Hepatocyte (in vitro differentiated cells): Measurements from ENCODE around the gene JCAD.

Source experiments
- CTCF ChIP-seq: fragments of 200-600 bp; sonication (generic); IDR thresholded peaks from 2 replicates; pipeline ENCODE4 v1.5.1; 2016; ENCODE audit warnings: antibody characterized with exemption, mild to moderate bottlenecking; ENCODE audit not compliant: poor library complexity
- EZH2phosphoT487 ChIP-seq: fragments of 200-600 bp; sonication (generic); IDR thresholded peaks from one replicate; pipeline ENCODE4 v1.6.1; 2018; ENCODE audit warnings: antibody characterized with exemption, mild to moderate bottlenecking, low read depth, moderate library complexity; ENCODE audit not compliant: unreplicated experiment, severe bottlenecking

- TF ChIP-seq EZH2phosphoT487, result no peak
- TF ChIP-seq CTCF, result no peak
These were observed 41.8 kb downstream of the JCAD start for GRCh38 chr10:30017556-30017955.
